Neutrophil (primary cell): ENCODE measurements around the gene PRKCH.

ENCODE experiments used
- H3K27ac ChIP-seq: fragments of 200-600 bp; sonication (generic); 2 replicates; pipeline ENCODE4 v1.5.1; 2016; ENCODE audit warnings: mild to moderate bottlenecking, moderate library complexity
- H3K27me3 ChIP-seq: fragments of 200-600 bp; sonication (generic); 2 replicates; pipeline ENCODE4 v1.6.0; 2016; ENCODE audit warnings: mild to moderate bottlenecking
- H3K36me3 ChIP-seq: fragments of 200-600 bp; sonication (generic); 2 replicates; pipeline ENCODE4 v1.5.1; 2017
- H3K4me1 ChIP-seq, 2 experiments: fragments of 200-600 bp in 1 of 2; sonication (generic) in 1 of 2; 1 replicate in 1 of 2; 2 replicates in 1 of 2; pipeline versions ENCODE4 v1.5.1 to v1.6.1; 2013 to 2016; ENCODE audit warnings: low read depth in 1 of 2, low read length in 1 of 2, mild to moderate bottlenecking in 1 of 2, moderate library complexity in 1 of 2; ENCODE audit not compliant: control insufficient read depth in 1 of 2, insufficient read depth in 1 of 2
- H3K4me3 ChIP-seq, 2 experiments: fragments of 200-600 bp in 1 of 2; sonication (generic) in 1 of 2; 1 replicate in 1 of 2; 2 replicates in 1 of 2; pipeline ENCODE4 v1.5.1; 2013 to 2016; ENCODE audit warnings: low read depth in 1 of 2, low read length in 1 of 2, mild to moderate bottlenecking in 1 of 2, moderate library complexity in 1 of 2
- H3K9me3 ChIP-seq: fragments of 200-600 bp; sonication (generic); 2 replicates; pipeline ENCODE4 v1.5.1; 2016
- TF ChIP-seq, protein P1 (sequence below): fragments of 200-600 bp; sonication (generic); IDR thresholded peaks from 2 replicates; pipeline ENCODE4 v1.5.1; 2016; ENCODE audit warnings: antibody characterized with exemption

Gene PRKCH

DNA sequence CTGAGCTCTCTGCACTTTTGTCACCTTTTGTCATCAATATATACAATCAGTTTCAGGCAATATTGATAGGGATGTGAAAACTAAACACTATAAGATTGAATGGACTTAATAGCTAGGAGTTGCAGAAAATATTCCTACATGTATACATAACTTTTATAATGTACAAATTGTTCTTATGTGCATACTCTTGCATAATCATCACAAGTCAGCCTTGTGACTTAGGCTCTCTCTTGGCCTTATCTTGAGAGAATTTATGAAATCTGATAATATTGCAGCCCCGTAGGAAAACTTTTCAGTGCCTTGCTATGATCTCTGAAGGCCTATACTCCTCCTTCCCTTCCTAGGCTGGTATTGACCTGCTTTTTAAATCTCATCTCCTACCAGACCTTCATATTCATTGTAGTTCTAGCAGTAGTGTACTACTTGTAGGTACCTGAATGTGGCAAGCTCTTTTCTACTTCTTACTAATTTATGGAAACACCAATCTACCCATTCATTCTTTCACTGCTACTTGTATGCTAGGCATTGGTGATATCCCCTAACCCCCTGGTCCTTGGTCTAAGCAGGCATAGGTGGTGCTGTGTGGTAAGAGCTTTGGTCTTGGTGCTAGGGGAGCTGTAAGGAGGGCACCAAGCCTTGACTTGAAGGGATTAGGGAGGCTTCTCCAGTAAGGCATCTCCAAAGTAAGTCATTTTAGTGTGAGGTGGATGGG lies 100.0 kb downstream of the PRKCH start:
- Histone ChIP-seq H3K27me3 (no peaks in the 10 kb centered on the region), H3K27ac (no peak overlapping the region), H3K36me3 (no peaks in the 10 kb centered on the region), H3K4me3 (no peak overlapping the region), H3K9me3 (no peaks in the 10 kb centered on the region), H3K4me1 (no peaks in the 10 kb centered on the region)
- TF ChIP-seq, protein P1, sequence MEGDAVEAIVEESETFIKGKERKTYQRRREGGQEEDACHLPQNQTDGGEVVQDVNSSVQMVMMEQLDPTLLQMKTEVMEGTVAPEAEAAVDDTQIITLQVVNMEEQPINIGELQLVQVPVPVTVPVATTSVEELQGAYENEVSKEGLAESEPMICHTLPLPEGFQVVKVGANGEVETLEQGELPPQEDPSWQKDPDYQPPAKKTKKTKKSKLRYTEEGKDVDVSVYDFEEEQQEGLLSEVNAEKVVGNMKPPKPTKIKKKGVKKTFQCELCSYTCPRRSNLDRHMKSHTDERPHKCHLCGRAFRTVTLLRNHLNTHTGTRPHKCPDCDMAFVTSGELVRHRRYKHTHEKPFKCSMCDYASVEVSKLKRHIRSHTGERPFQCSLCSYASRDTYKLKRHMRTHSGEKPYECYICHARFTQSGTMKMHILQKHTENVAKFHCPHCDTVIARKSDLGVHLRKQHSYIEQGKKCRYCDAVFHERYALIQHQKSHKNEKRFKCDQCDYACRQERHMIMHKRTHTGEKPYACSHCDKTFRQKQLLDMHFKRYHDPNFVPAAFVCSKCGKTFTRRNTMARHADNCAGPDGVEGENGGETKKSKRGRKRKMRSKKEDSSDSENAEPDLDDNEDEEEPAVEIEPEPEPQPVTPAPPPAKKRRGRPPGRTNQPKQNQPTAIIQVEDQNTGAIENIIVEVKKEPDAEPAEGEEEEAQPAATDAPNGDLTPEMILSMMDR = no peak

DNA sequence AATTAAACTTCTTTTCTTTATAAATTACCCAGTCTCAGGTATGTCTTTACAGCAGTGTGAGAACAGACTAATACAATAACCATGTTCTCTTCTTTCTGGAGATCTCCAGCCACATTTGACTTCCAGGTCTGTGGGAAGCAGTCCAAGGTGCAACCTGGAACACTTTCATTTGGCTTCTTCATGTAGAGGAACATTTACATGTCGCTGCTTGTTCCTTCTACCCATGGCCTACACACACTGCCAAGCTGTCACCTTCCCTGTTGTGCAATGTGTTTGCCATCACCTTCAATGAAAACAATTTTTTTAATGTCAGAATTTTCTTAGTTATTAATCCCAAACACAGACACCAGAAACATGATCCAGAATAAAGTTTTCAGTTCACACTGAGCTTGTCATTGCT lies 104.7 kb downstream of the PRKCH start:
- Histone ChIP-seq H3K36me3 (no peaks in the 10 kb centered on the region), H3K9me3 (no peaks in the 10 kb centered on the region), H3K27ac (no peak overlapping the region), H3K27me3 (no peaks in the 10 kb centered on the region), H3K4me3 (no peak overlapping the region), H3K4me1 (no peaks in the 10 kb centered on the region)
- TF ChIP-seq, protein P1 = no peak

DNA sequence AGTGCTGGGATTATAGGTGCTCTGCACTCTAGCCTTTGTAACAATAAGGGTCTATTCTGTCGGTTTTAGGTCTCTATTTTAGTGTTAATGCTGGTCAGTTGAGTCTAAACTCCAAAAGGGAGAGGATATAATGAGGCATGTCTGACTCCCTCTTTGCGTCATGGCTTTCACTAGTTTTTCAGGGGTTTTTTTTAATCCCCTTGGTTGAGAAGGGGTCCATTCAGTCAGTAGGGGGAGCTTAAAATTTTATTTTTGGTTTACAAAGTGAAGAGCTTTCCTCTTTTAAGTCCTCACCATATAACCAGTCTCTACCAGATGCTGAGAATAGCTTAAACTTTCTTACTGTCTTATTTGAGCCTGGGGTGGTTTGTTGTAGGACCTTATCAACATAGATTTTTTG lies 106.9 kb downstream of the PRKCH start:
- H3K36me3 ChIP-seq = no peaks in the 10 kb centered on the region
- H3K27ac ChIP-seq = no peak overlapping the region
- H3K4me1 ChIP-seq = no peaks in the 10 kb centered on the region
- H3K27me3 ChIP-seq = no peaks in the 10 kb centered on the region
- H3K9me3 ChIP-seq = no peaks in the 10 kb centered on the region
- TF ChIP-seq, protein P1 = no peak
- no peak overlapping the region for H3K4me3 ChIP-seq

DNA sequence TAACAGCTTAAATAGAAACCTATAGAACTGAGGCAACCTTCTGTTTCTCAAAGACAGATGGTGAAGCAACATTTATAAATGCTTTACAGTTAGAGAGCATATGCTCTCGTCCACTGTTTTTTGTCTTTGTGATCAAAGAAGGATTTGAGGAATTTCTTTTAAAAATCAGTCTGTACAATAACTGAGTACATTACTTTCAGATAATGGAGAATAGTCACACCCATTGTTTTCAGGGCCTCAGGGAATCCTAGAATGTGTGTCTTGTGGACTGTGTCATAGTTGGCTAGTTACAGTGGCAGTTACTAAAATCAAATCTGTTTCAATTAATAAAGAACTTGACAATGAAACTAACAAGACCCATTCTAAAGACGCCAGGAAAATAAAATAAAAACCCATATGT lies 107.9 kb downstream of the PRKCH start:
- TF ChIP-seq, protein P1 = no peak
- Histone ChIP-seq H3K36me3 (no peaks in the 10 kb centered on the region), H3K27ac (no peak overlapping the region)

DNA sequence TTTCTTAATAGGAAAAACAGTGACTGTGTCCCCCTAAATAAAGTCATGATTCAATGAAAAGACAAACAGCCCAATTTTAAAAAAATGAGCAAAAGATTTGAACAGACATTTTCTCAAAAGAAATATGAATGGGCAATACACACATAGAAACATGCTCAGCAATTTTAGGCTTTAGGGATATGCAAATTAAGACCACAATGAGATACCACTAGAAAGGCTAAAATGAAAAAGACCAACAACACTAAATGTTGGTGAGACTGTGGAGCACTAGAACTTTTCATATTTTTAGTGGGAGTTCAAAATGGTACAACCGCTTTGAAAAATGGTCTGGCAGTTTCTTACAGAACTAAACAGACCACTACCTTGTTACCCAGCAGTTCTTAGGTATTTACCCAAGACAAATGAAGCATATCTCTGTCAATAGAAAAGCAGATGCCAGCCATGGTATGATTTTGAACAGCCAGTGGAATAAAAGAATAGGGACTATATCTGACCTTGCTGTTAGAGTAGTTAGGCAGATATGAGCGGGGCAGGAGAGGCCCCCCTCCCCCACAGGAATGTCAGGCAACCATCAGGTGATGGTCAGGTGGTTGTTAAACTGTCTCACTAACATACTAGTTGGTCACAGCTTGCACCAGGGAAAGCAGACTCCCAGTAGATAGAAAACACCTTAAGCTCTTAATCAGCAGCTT lies 108.8 kb downstream of the PRKCH start:
- Histone ChIP-seq H3K4me1 (no peaks in the 10 kb centered on the region), H3K36me3 (no peaks in the 10 kb centered on the region), H3K9me3 (no peaks in the 10 kb centered on the region), H3K27me3 (no peaks in the 10 kb centered on the region), H3K27ac (no peak overlapping the region), H3K4me3 (no peak overlapping the region)
- TF ChIP-seq, protein P1 = no peak

More for the DNA sequence above, 107.9 kb downstream of the PRKCH start:
- H3K4me3 ChIP-seq = no peak overlapping the region
- H3K27me3 ChIP-seq = no peaks in the 10 kb centered on the region
- H3K9me3 ChIP-seq = no peaks in the 10 kb centered on the region
- no peaks in the 10 kb centered on the region for H3K4me1 ChIP-seq
